Activated naive CD8-positive, alpha-beta T cell (primary cell): ENCODE data around the gene POU6F1.
A peak's percentile ranks its signal among the peaks of the same experiment; 100 is the strongest.

Experiments
- H3K27ac Mint-ChIP-seq: one replicate; pipeline ENCODE4 v1.8.0; 2021; ENCODE audit warnings: mixed read lengths
- H3K27me3 Mint-ChIP-seq: one replicate; pipeline ENCODE4 v1.8.0; 2021; ENCODE audit warnings: mixed read lengths
- H3K36me3 Mint-ChIP-seq: one replicate; pipeline ENCODE4 v1.8.0; 2021; ENCODE audit warnings: mixed read lengths
- H3K4me1 Mint-ChIP-seq: one replicate; pipeline ENCODE4 v1.8.0; 2021; ENCODE audit warnings: low read depth, mixed read lengths
- H3K4me3 Mint-ChIP-seq: one replicate; pipeline ENCODE4 v1.8.0; 2021; ENCODE audit warnings: mild to moderate bottlenecking, mixed read lengths
- H3K9me3 Mint-ChIP-seq: one replicate; pipeline ENCODE4 v1.8.0; 2021; ENCODE audit warnings: low read depth, mixed read lengths

Gene POU6F1

GRCh38 chr12:51217133-51217967 lies 512 bp downstream of the POU6F1 start:
- Mint-ChIP-seq H3K27me3 (no peaks in the 10 kb centered on the region), H3K36me3 (no peaks in the 10 kb centered on the region), H3K9me3 (no peaks in the 10 kb centered on the region), H3K27ac (no peak overlapping the region), H3K4me3 (peak overlapping the region; percentile 87), H3K4me1 (peaks cover 26% of the 10 kb centered on the region)

- Mint-ChIP-seq H3K27me3 (no peaks in the 10 kb centered on the region), H3K36me3 (no peaks in the 10 kb centered on the region), H3K4me1 (peaks cover 26% of the 10 kb centered on the region), H3K27ac (peak overlapping the region; percentile 64), H3K4me3 (peak overlapping the region; percentile 82), H3K9me3 (no peaks in the 10 kb centered on the region)
Observed at GRCh38 chr12:51216642-51217041, 1.2 kb downstream of the POU6F1 start.

GRCh38 chr12:51214895-51215294 lies 3.0 kb downstream of the POU6F1 start:
- Mint-ChIP-seq H3K27me3 (no peaks in the 10 kb centered on the region), H3K9me3 (no peaks in the 10 kb centered on the region), H3K36me3 (peaks cover 2% of the 10 kb centered on the region), H3K4me3 (no peak overlapping the region), H3K4me1 (peaks cover 25% of the 10 kb centered on the region), H3K27ac (no peak overlapping the region)

- no peaks in the 10 kb centered on the region for H3K9me3 Mint-ChIP-seq
- no peak overlapping the region for H3K4me3 Mint-ChIP-seq
- H3K36me3 Mint-ChIP-seq, result peaks cover 2% of the 10 kb centered on the region
- H3K4me1 Mint-ChIP-seq, result peaks cover 5% of the 10 kb centered on the region
- H3K27me3 Mint-ChIP-seq, result no peaks in the 10 kb centered on the region
- no peak overlapping the region for H3K27ac Mint-ChIP-seq
Observed at GRCh38 chr12:51210690-51211395, 7.0 kb downstream of the POU6F1 start.

GRCh38 chr12:51209259-51209658 lies 8.6 kb downstream of the POU6F1 start:
- H3K4me1 Mint-ChIP-seq, result peaks cover 3% of the 10 kb centered on the region
- H3K27me3 Mint-ChIP-seq, result no peaks in the 10 kb centered on the region
- no peaks in the 10 kb centered on the region for H3K9me3 Mint-ChIP-seq
- no peak overlapping the region for H3K4me3 Mint-ChIP-seq
- H3K36me3 Mint-ChIP-seq, result peaks cover 2% of the 10 kb centered on the region
- no peak overlapping the region for H3K27ac Mint-ChIP-seq

GRCh38 chr12:51208016-51208660 lies 9.7 kb downstream of the POU6F1 start:
- Mint-ChIP-seq H3K27me3 (no peaks in the 10 kb centered on the region), H3K9me3 (no peaks in the 10 kb centered on the region), H3K4me1 (peaks cover 7% of the 10 kb centered on the region), H3K4me3 (no peak overlapping the region), H3K27ac (no peak overlapping the region), H3K36me3 (peaks cover 2% of the 10 kb centered on the region)

- H3K4me1 Mint-ChIP-seq, result peaks cover 7% of the 10 kb centered on the region
- no peak overlapping the region for H3K4me3 Mint-ChIP-seq
- H3K9me3 Mint-ChIP-seq, result no peaks in the 10 kb centered on the region
- no peaks in the 10 kb centered on the region for H3K27me3 Mint-ChIP-seq
- peaks cover 2% of the 10 kb centered on the region for H3K36me3 Mint-ChIP-seq
- no peak overlapping the region for H3K27ac Mint-ChIP-seq
Observed at GRCh38 chr12:51205350-51205749, 12.5 kb downstream of the POU6F1 start.

- peak overlapping the region; percentile 5 for H3K27ac Mint-ChIP-seq
Observed at GRCh38 chr12:51202718-51203117, 15.1 kb downstream of the POU6F1 start.

GRCh38 chr12:51200806-51201205 lies 17.1 kb downstream of the POU6F1 start:
- peak overlapping the region; percentile 16 for H3K27ac Mint-ChIP-seq
- no peak overlapping the region for H3K4me3 Mint-ChIP-seq
- H3K4me1 Mint-ChIP-seq, result peaks cover 7% of the 10 kb centered on the region
- H3K9me3 Mint-ChIP-seq, result no peaks in the 10 kb centered on the region
- no peaks in the 10 kb centered on the region for H3K27me3 Mint-ChIP-seq
- no peaks in the 10 kb centered on the region for H3K36me3 Mint-ChIP-seq

More at GRCh38 chr12:51202718-51203117, 15.1 kb downstream of the POU6F1 start:
- H3K36me3 Mint-ChIP-seq, result no peaks in the 10 kb centered on the region
- peaks cover 7% of the 10 kb centered on the region for H3K4me1 Mint-ChIP-seq
- no peaks in the 10 kb centered on the region for H3K9me3 Mint-ChIP-seq
- H3K4me3 Mint-ChIP-seq, result no peak overlapping the region
- H3K27me3 Mint-ChIP-seq, result no peaks in the 10 kb centered on the region

GRCh38 chr12:51200156-51200555 lies 17.7 kb downstream of the POU6F1 start:
- Mint-ChIP-seq H3K27ac (no peak overlapping the region), H3K27me3 (no peaks in the 10 kb centered on the region), H3K4me3 (no peak overlapping the region), H3K4me1 (peaks cover 7% of the 10 kb centered on the region), H3K36me3 (no peaks in the 10 kb centered on the region), H3K9me3 (no peaks in the 10 kb centered on the region)

- H3K27me3 Mint-ChIP-seq, result no peaks in the 10 kb centered on the region
- no peak overlapping the region for H3K4me3 Mint-ChIP-seq
- H3K36me3 Mint-ChIP-seq, result no peaks in the 10 kb centered on the region
- peaks cover 7% of the 10 kb centered on the region for H3K4me1 Mint-ChIP-seq
- no peaks in the 10 kb centered on the region for H3K9me3 Mint-ChIP-seq
- H3K27ac Mint-ChIP-seq, result no peak overlapping the region
Observed at GRCh38 chr12:51199366-51199945, 18.4 kb downstream of the POU6F1 start.

GRCh38 chr12:51198568-51199365 lies 19.1 kb downstream of the POU6F1 start:
- H3K4me1 Mint-ChIP-seq, result peaks cover 6% of the 10 kb centered on the region
- H3K27ac Mint-ChIP-seq, result no peak overlapping the region
- H3K4me3 Mint-ChIP-seq, result no peak overlapping the region
- no peaks in the 10 kb centered on the region for H3K36me3 Mint-ChIP-seq
- H3K27me3 Mint-ChIP-seq, result no peaks in the 10 kb centered on the region
- no peaks in the 10 kb centered on the region for H3K9me3 Mint-ChIP-seq

GRCh38 chr12:51197736-51198567 lies 19.9 kb downstream of the POU6F1 start:
- H3K27ac Mint-ChIP-seq, result no peak overlapping the region
- H3K27me3 Mint-ChIP-seq, result no peaks in the 10 kb centered on the region
- H3K4me1 Mint-ChIP-seq, result peaks cover 2% of the 10 kb centered on the region
- no peak overlapping the region for H3K4me3 Mint-ChIP-seq
- no peaks in the 10 kb centered on the region for H3K9me3 Mint-ChIP-seq
- H3K36me3 Mint-ChIP-seq, result no peaks in the 10 kb centered on the region
